HG03196 (cell line): ENCODE data around the gene COLEC12.

Experiments used
- ATAC-seq: cut with Tn5 transposase; IDR thresholded peaks from one replicate; pipeline ENCODE4 v1.9.1; 2021; ENCODE audit not compliant: unreplicated experiment

The COLEC12 gene

GRCh38 chr18:446941-447560 lies 53.5 kb downstream of the COLEC12 start:
- ATAC-seq = no peak

- no peak for ATAC-seq
Observed at GRCh38 chr18:445055-445454, 55.4 kb downstream of the COLEC12 start.

GRCh38 chr18:438571-438970 lies 61.9 kb downstream of the COLEC12 start:
- ATAC-seq = no peak

- no peak for ATAC-seq
Observed at GRCh38 chr18:435940-436339, 64.6 kb downstream of the COLEC12 start.

- ATAC-seq = no peak
Observed at GRCh38 chr18:434410-434809, 66.1 kb downstream of the COLEC12 start.

GRCh38 chr18:433960-434359 lies 66.5 kb downstream of the COLEC12 start:
- ATAC-seq = no peak

- ATAC-seq = no peak
Observed at GRCh38 chr18:433298-433697, 67.2 kb downstream of the COLEC12 start.

- no peak for ATAC-seq
Observed at GRCh38 chr18:432791-433190, 67.7 kb downstream of the COLEC12 start.

GRCh38 chr18:429030-429429 lies 71.5 kb downstream of the COLEC12 start:
- no peak for ATAC-seq

- ATAC-seq = no peak
Observed at GRCh38 chr18:427005-427404, 73.5 kb downstream of the COLEC12 start.

- no peak for ATAC-seq
Observed at GRCh38 chr18:425106-425745, 75.3 kb downstream of the COLEC12 start.

GRCh38 chr18:424668-425067 lies 75.8 kb downstream of the COLEC12 start:
- ATAC-seq = no peak

GRCh38 chr18:424071-424661 lies 76.3 kb downstream of the COLEC12 start:
- ATAC-seq = no peak

- no peak for ATAC-seq
Observed at GRCh38 chr18:422966-423365, 77.5 kb downstream of the COLEC12 start.

- ATAC-seq = no peak
Observed at GRCh38 chr18:421247-422155, 79.0 kb downstream of the COLEC12 start.

GRCh38 chr18:420661-421246 lies 79.7 kb downstream of the COLEC12 start:
- ATAC-seq = no peak

GRCh38 chr18:419541-420175 lies 80.8 kb downstream of the COLEC12 start:
- no peak for ATAC-seq

GRCh38 chr18:417495-417894 lies 83.0 kb downstream of the COLEC12 start:
- ATAC-seq = no peak

GRCh38 chr18:416930-417329 lies 83.6 kb downstream of the COLEC12 start:
- ATAC-seq = no peak
